ENCODE results near the gene LAMA3.

LAMA3 gene

GRCh38 chr18:23793051-23793450 lies 103.8 kb downstream of the LAMA3 start:
- no peak for DNase-seq (ENCODE audit: low read depth)
- no peak overlapping the region for H3K4me3 ChIP-seq (ENCODE audit: low read depth, low read length)
- TF ChIP-seq CTCF (IDR thresholded peaks at IDR 0.05; ENCODE audit: insufficient read depth, low read depth, low read length, missing control alignments) = no peak

GRCh38 chr18:23793985-23794867 lies 105.0 kb downstream of the LAMA3 start:
- DNase-seq (ENCODE audit: low read depth) = no peak
- no peak overlapping the region for H3K4me3 ChIP-seq (ENCODE audit: low read depth, low read length)
- no peak for TF ChIP-seq CTCF (IDR thresholded peaks at IDR 0.05; ENCODE audit: insufficient read depth, low read depth, low read length, missing control alignments)

- TF ChIP-seq CTCF (IDR thresholded peaks at IDR 0.05; ENCODE audit: insufficient read depth, low read depth, low read length, missing control alignments) = no peak
- no peak for DNase-seq (ENCODE audit: low read depth)
- no peak overlapping the region for H3K4me3 ChIP-seq (ENCODE audit: low read depth, low read length)
These were observed 109.0 kb downstream of the LAMA3 start for GRCh38 chr18:23798249-23798648.

DNA sequence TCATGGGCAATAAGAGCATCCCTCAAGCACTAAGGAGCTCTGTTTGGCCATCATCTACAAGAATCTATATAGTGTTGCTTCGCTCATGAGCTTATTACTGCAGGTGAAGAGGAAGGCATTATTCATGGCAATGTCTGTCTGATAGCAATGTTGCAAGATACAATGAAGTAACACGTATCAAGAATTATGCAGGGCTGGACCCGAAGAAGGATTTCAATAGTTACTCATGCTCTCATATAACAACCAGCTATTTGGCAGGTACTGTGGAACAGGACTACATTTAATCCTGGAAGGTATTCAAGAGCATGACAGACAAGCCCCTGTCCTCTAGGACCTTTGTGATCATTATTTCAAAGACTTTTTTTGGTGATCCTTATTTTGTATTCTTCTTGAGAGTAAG lies 109.6 kb downstream of the LAMA3 start:
- no peak overlapping the region for H3K4me3 ChIP-seq (ENCODE audit: low read depth, low read length)
- TF ChIP-seq CTCF (IDR thresholded peaks at IDR 0.05; ENCODE audit: insufficient read depth, low read depth, low read length, missing control alignments) = no peak
- DNase-seq (ENCODE audit: low read depth) = no peak

DNA sequence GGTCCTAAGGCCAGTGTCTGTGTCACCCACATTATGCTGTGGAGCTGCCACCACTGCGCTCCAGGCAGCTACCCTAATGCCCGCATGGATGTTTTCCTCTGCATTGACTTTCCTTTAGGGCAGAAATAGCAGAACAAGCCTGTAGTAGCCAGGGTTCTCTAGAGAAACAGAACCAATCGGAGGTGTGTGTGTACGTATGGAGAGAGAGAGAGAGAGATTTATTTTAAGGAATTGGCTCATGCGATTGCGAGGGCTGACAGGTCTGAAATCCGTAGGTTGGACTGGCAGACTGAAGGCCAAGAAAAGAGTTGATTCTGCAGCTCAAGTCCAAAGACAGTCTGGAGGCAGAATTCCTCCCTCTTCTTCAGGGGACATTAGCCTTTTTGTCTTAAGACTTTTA lies 110.3 kb downstream of the LAMA3 start:
- TF ChIP-seq CTCF (IDR thresholded peaks at IDR 0.05; ENCODE audit: insufficient read depth, low read depth, low read length, missing control alignments) = no peak
- H3K4me3 ChIP-seq (ENCODE audit: low read depth, low read length) = no peak overlapping the region
- DNase-seq (ENCODE audit: low read depth) = no peak

DNA sequence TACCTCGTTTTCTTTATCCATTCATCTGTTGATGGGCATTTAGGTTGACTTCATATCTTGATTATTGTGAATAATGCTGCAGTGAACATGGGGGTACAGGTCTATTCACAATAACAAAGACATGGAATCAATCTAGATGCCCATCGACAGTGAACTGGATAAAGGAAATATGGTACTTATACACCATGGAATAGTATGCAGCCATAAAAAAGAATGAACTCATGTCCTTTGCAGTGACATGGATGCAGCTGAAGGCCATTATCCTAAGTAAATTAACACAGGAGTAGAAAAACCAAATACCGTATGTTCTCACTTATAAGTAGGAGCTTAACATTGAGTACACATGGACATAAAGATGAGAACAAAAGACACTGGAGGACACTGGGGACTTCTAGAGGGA lies 111.6 kb downstream of the LAMA3 start:
- no peak for DNase-seq (ENCODE audit: low read depth)
- H3K4me3 ChIP-seq (ENCODE audit: low read depth, low read length) = no peak overlapping the region
- TF ChIP-seq CTCF (IDR thresholded peaks at IDR 0.05; ENCODE audit: insufficient read depth, low read depth, low read length, missing control alignments) = no peak

GRCh38 chr18:23802817-23803216 lies 113.6 kb downstream of the LAMA3 start:
- no peak overlapping the region for H3K4me3 ChIP-seq (ENCODE audit: low read depth, low read length)
- DNase-seq (ENCODE audit: low read depth) = no peak
- TF ChIP-seq CTCF (IDR thresholded peaks at IDR 0.05; ENCODE audit: insufficient read depth, low read depth, low read length, missing control alignments) = no peak

Measured in GM12865 (cell line).